MM.1S (cell line): ENCODE measurements around the gene IQSEC1.

Experiments used
- DNase-seq: peaks from one replicate; pipeline ENCODE4 v3.0.0-alpha.2; 2015
- H2AFZ ChIP-seq: fragments of 300-600 bp; sonication (generic); 2 replicates; pipeline ENCODE4 v1.6.0; 2016; ENCODE audit warnings: antibody characterized with exemption, low read length
- H3F3A ChIP-seq: fragments of 300-600 bp; sonication (generic); 2 replicates; pipeline ENCODE4 v1.6.1; 2016; ENCODE audit warnings: mild to moderate bottlenecking, antibody characterized with exemption, low read length, moderate library complexity, mixed read lengths; ENCODE audit not compliant: insufficient read depth
- H3K27ac ChIP-seq: fragments of 300-600 bp; sonication (generic); 2 replicates; pipeline ENCODE4 v1.5.1; 2016; ENCODE audit warnings: mild to moderate bottlenecking, low read length
- H3K27me3 ChIP-seq: fragments of 300-600 bp; sonication (generic); replicated peaks from 2 replicates; pipeline ENCODE4 v1.6.0; 2016; ENCODE audit warnings: low read length; ENCODE audit not compliant: insufficient read depth
- H3K36me3 ChIP-seq: fragments of 300-600 bp; sonication (generic); replicated peaks from 2 replicates; pipeline ENCODE4 v1.6.1; 2016; ENCODE audit warnings: mild to moderate bottlenecking, low read length, mixed read lengths; ENCODE audit not compliant: insufficient read depth
- H3K4me1 ChIP-seq: fragments of 300-600 bp; sonication (generic); 2 replicates; pipeline ENCODE4 v1.6.1; 2016; ENCODE audit warnings: low read length, mixed read lengths
- H3K4me2 ChIP-seq: fragments of 300-600 bp; sonication (generic); 2 replicates; pipeline ENCODE4 v1.6.0; 2016; ENCODE audit warnings: low read depth, low read length
- H3K4me3 ChIP-seq: fragments of 300-600 bp; sonication (generic); 2 replicates; pipeline ENCODE4 v1.5.1; 2016; ENCODE audit warnings: low read length, mixed read lengths
- H3K79me2 ChIP-seq: fragments of 300-600 bp; sonication (generic); 2 replicates; pipeline ENCODE4 v1.6.1; 2016; ENCODE audit warnings: mixed run types, low read length, mixed read lengths
- H3K9ac ChIP-seq: fragments of 300-600 bp; sonication (generic); 2 replicates; pipeline ENCODE4 v1.6.1; 2016; ENCODE audit warnings: low read length, mixed read lengths
- H3K9me2 ChIP-seq: fragments of 300-600 bp; sonication (generic); replicated peaks from 2 replicates; pipeline ENCODE4 v1.6.1; 2016; ENCODE audit warnings: mild to moderate bottlenecking, low read length, mixed read lengths; ENCODE audit not compliant: insufficient read depth
- H3K9me3 ChIP-seq: fragments of 300-600 bp; sonication (generic); replicated peaks from 2 replicates; pipeline ENCODE4 v1.6.1; 2016; ENCODE audit warnings: mild to moderate bottlenecking, low read length, mixed read lengths; ENCODE audit not compliant: insufficient read depth
- H4K20me1 ChIP-seq: fragments of 300-600 bp; sonication (generic); 2 replicates; pipeline ENCODE4 v1.6.1; 2016; ENCODE audit warnings: mild to moderate bottlenecking, low read length, moderate library complexity, mixed read lengths; ENCODE audit not compliant: insufficient read depth
- CTCF ChIP-seq: fragments of 300-600 bp; sonication (generic); IDR thresholded peaks from 2 replicates; pipeline ENCODE4 v1.5.1; 2016; ENCODE audit warnings: antibody characterized with exemption, low read length, mixed read lengths
- EZH2 ChIP-seq: fragments of 300-600 bp; sonication (generic); optimal IDR thresholded peaks from 2 replicates; pipeline ENCODE3; 2017; ENCODE audit warnings: low read depth, mild to moderate bottlenecking, antibody characterized with exemption, low read length, mixed read lengths
- EZH2phosphoT487 ChIP-seq: fragments of 300-600 bp; sonication (generic); IDR thresholded peaks from 2 replicates; pipeline ENCODE4 v1.6.1; 2018; ENCODE audit warnings: antibody characterized with exemption, low read length

The IQSEC1 gene

GRCh38 chr3:12907296-12907695 is 165.9 kb downstream of the IQSEC1 start:
- DNase-seq: no peak
- Histone ChIP-seq H3K4me2 (no peak overlapping the region), H3K9me3 (no peaks in the 10 kb centered on the region), H3K9ac (no peak overlapping the region), H4K20me1 (no peaks in the 10 kb centered on the region), H3K9me2 (no peaks in the 10 kb centered on the region), H3F3A (no peaks in the 10 kb centered on the region), H3K27ac (no peak overlapping the region), H3K27me3 (no peaks in the 10 kb centered on the region), H3K79me2 (no peaks in the 10 kb centered on the region), H3K4me3 (no peak overlapping the region), H3K36me3 (no peaks in the 10 kb centered on the region; the same call in none of the 2 replicates), H2AFZ (no peak overlapping the region), H3K4me1 (no peaks in the 10 kb centered on the region)
- TF ChIP-seq EZH2phosphoT487 (no peak), CTCF (no peak)

DNA sequence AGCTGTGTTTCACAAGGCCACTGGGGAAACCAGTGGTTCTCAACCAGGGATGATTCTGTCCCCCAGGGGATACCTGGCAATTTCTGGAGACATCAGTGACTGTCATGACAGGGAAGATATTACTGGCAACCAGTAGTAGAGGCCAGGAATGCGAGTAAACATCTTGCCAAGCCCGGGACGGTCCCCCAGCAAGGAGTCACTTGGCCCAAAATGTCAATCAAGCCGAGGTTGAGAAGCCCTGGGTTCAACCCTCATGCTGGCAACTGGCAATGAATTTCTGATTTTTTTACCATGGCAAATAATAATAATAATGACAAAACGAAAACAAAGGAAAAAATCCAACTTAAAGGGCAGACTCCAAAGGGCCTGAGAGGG is 166.3 kb downstream of the IQSEC1 start:
- Histone ChIP-seq H3F3A (no peaks in the 10 kb centered on the region), H3K79me2 (no peaks in the 10 kb centered on the region), H4K20me1 (no peaks in the 10 kb centered on the region), H3K27me3 (no peaks in the 10 kb centered on the region), H2AFZ (no peak overlapping the region), H3K9me2 (no peaks in the 10 kb centered on the region), H3K4me2 (no peak overlapping the region), H3K27ac (no peak overlapping the region), H3K4me1 (no peaks in the 10 kb centered on the region), H3K9me3 (no peaks in the 10 kb centered on the region), H3K36me3 (no peaks in the 10 kb centered on the region; the same call in none of the 2 replicates), H3K9ac (no peak overlapping the region), H3K4me3 (no peak overlapping the region)
- no peak for TF ChIP-seq EZH2phosphoT487
- no peak for TF ChIP-seq CTCF
- TF ChIP-seq EZH2: no peak
- no peak for DNase-seq

- Histone ChIP-seq H4K20me1 (no peaks in the 10 kb centered on the region), H3K9me3 (no peaks in the 10 kb centered on the region), H3K36me3 (no peaks in the 10 kb centered on the region; the same call in none of the 2 replicates), H3K27me3 (no peaks in the 10 kb centered on the region), H3K9ac (no peak overlapping the region), H3K4me2 (no peak overlapping the region), H3K9me2 (no peaks in the 10 kb centered on the region), H2AFZ (no peak overlapping the region), H3K4me3 (no peak overlapping the region), H3F3A (no peaks in the 10 kb centered on the region), H3K4me1 (no peaks in the 10 kb centered on the region), H3K79me2 (no peaks in the 10 kb centered on the region), H3K27ac (no peak overlapping the region)
- no peak for TF ChIP-seq EZH2phosphoT487
- no peak for TF ChIP-seq EZH2
- TF ChIP-seq CTCF: no peak
- DNase-seq: no peak
These were observed 166.9 kb downstream of the IQSEC1 start for GRCh38 chr3:12906141-12906915.
